MM.1S (cell line): Measurements from ENCODE around the gene THOC5.

Experiments
- DNase-seq: peaks from one replicate; pipeline ENCODE4 v3.0.0-alpha.2; 2015
- H2AFZ ChIP-seq: fragments of 300-600 bp; sonication (generic); 2 replicates; pipeline ENCODE4 v1.6.0; 2016; ENCODE audit warnings: antibody characterized with exemption, low read length
- H3F3A ChIP-seq: fragments of 300-600 bp; sonication (generic); 2 replicates; pipeline ENCODE4 v1.6.1; 2016; ENCODE audit warnings: mild to moderate bottlenecking, antibody characterized with exemption, low read length, moderate library complexity, mixed read lengths; ENCODE audit not compliant: insufficient read depth
- H3K27ac ChIP-seq: fragments of 300-600 bp; sonication (generic); 2 replicates; pipeline ENCODE4 v1.5.1; 2016; ENCODE audit warnings: mild to moderate bottlenecking, low read length
- H3K27me3 ChIP-seq: fragments of 300-600 bp; sonication (generic); replicated peaks from 2 replicates; pipeline ENCODE4 v1.6.0; 2016; ENCODE audit warnings: low read length; ENCODE audit not compliant: insufficient read depth
- H3K36me3 ChIP-seq: fragments of 300-600 bp; sonication (generic); replicated peaks from 2 replicates; pipeline ENCODE4 v1.6.1; 2016; ENCODE audit warnings: mild to moderate bottlenecking, low read length, mixed read lengths; ENCODE audit not compliant: insufficient read depth
- H3K4me1 ChIP-seq: fragments of 300-600 bp; sonication (generic); 2 replicates; pipeline ENCODE4 v1.6.1; 2016; ENCODE audit warnings: low read length, mixed read lengths
- H3K4me2 ChIP-seq: fragments of 300-600 bp; sonication (generic); 2 replicates; pipeline ENCODE4 v1.6.0; 2016; ENCODE audit warnings: low read depth, low read length
- H3K4me3 ChIP-seq: fragments of 300-600 bp; sonication (generic); 2 replicates; pipeline ENCODE4 v1.5.1; 2016; ENCODE audit warnings: low read length, mixed read lengths
- H3K79me2 ChIP-seq: fragments of 300-600 bp; sonication (generic); 2 replicates; pipeline ENCODE4 v1.6.1; 2016; ENCODE audit warnings: mixed run types, low read length, mixed read lengths
- H3K9ac ChIP-seq: fragments of 300-600 bp; sonication (generic); 2 replicates; pipeline ENCODE4 v1.6.1; 2016; ENCODE audit warnings: low read length, mixed read lengths
- H3K9me2 ChIP-seq: fragments of 300-600 bp; sonication (generic); replicated peaks from 2 replicates; pipeline ENCODE4 v1.6.1; 2016; ENCODE audit warnings: mild to moderate bottlenecking, low read length, mixed read lengths; ENCODE audit not compliant: insufficient read depth
- H3K9me3 ChIP-seq: fragments of 300-600 bp; sonication (generic); replicated peaks from 2 replicates; pipeline ENCODE4 v1.6.1; 2016; ENCODE audit warnings: mild to moderate bottlenecking, low read length, mixed read lengths; ENCODE audit not compliant: insufficient read depth
- H4K20me1 ChIP-seq: fragments of 300-600 bp; sonication (generic); 2 replicates; pipeline ENCODE4 v1.6.1; 2016; ENCODE audit warnings: mild to moderate bottlenecking, low read length, moderate library complexity, mixed read lengths; ENCODE audit not compliant: insufficient read depth
- EZH2 ChIP-seq: fragments of 300-600 bp; sonication (generic); optimal IDR thresholded peaks from 2 replicates; pipeline ENCODE3; 2017; ENCODE audit warnings: low read depth, mild to moderate bottlenecking, antibody characterized with exemption, low read length, mixed read lengths
- EZH2phosphoT487 ChIP-seq: fragments of 300-600 bp; sonication (generic); IDR thresholded peaks from 2 replicates; pipeline ENCODE4 v1.6.1; 2018; ENCODE audit warnings: antibody characterized with exemption, low read length
- TF ChIP-seq, protein P1 (sequence below): fragments of 300-600 bp; sonication (generic); IDR thresholded peaks from 2 replicates; pipeline ENCODE4 v1.5.1; 2016; ENCODE audit warnings: antibody characterized with exemption, low read length, mixed read lengths

The THOC5 gene

GRCh38 chr22:29487426-29487986 lies 66.1 kb downstream of the THOC5 start:
- Histone ChIP-seq H3K4me2 (no peak overlapping the region), H3K36me3 (no peaks in the 10 kb centered on the region), H3K4me1 (no peaks in the 10 kb centered on the region), H3F3A (no peaks in the 10 kb centered on the region), H3K79me2 (no peaks in the 10 kb centered on the region), H2AFZ (no peak overlapping the region), H4K20me1 (no peaks in the 10 kb centered on the region), H3K9me2 (no peaks in the 10 kb centered on the region), H3K4me3 (no peak overlapping the region), H3K27ac (no peak overlapping the region), H3K9me3 (no peaks in the 10 kb centered on the region), H3K9ac (no peak overlapping the region), H3K27me3 (no peaks in the 10 kb centered on the region)
- TF ChIP-seq EZH2 = no peak
- TF ChIP-seq, protein P1, sequence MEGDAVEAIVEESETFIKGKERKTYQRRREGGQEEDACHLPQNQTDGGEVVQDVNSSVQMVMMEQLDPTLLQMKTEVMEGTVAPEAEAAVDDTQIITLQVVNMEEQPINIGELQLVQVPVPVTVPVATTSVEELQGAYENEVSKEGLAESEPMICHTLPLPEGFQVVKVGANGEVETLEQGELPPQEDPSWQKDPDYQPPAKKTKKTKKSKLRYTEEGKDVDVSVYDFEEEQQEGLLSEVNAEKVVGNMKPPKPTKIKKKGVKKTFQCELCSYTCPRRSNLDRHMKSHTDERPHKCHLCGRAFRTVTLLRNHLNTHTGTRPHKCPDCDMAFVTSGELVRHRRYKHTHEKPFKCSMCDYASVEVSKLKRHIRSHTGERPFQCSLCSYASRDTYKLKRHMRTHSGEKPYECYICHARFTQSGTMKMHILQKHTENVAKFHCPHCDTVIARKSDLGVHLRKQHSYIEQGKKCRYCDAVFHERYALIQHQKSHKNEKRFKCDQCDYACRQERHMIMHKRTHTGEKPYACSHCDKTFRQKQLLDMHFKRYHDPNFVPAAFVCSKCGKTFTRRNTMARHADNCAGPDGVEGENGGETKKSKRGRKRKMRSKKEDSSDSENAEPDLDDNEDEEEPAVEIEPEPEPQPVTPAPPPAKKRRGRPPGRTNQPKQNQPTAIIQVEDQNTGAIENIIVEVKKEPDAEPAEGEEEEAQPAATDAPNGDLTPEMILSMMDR = no peak
- TF ChIP-seq EZH2phosphoT487 = no peak
- no peak for DNase-seq

GRCh38 chr22:29485448-29485847 lies 68.1 kb downstream of the THOC5 start:
- H3F3A ChIP-seq = no peaks in the 10 kb centered on the region
- no peak for TF ChIP-seq EZH2phosphoT487
- TF ChIP-seq, protein P1 = no peak
- no peak for TF ChIP-seq EZH2
- no peaks in the 10 kb centered on the region for H3K9me2 ChIP-seq
- no peaks in the 10 kb centered on the region for H4K20me1 ChIP-seq
- no peaks in the 10 kb centered on the region for H3K9me3 ChIP-seq
- DNase-seq = no peak
- no peaks in the 10 kb centered on the region for H3K79me2 ChIP-seq
- no peak overlapping the region for H3K4me2 ChIP-seq
- H3K36me3 ChIP-seq = no peaks in the 10 kb centered on the region
- H3K4me3 ChIP-seq = no peak overlapping the region
- H3K27me3 ChIP-seq = no peaks in the 10 kb centered on the region
- no peak overlapping the region for H3K9ac ChIP-seq
- no peaks in the 10 kb centered on the region for H3K4me1 ChIP-seq
- H2AFZ ChIP-seq = no peak overlapping the region
- H3K27ac ChIP-seq = no peak overlapping the region

DNA sequence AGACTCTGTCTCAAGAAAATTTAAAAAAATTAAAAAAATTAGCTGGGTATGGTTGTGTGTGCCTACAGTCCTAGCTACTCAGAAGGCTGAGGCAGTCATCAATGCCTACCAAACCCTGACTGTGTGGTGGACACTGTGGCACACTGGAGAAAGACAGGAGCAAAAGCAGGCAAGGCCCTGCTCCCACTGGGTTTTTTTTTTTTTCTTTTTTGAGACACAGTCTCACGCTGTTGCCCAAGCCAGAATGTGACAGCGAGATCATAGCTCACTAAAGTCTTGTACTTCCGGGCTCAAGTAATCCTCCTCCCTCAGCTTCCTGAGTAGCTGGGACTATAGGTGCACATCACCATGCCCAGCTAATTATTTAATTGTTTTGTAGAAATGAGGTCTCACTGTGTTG lies 68.9 kb downstream of the THOC5 start:
- H3K4me2 ChIP-seq = no peak overlapping the region
- H3K9me3 ChIP-seq = no peaks in the 10 kb centered on the region
- H3K27ac ChIP-seq = no peak overlapping the region
- H3K9ac ChIP-seq = no peak overlapping the region
- H3K4me1 ChIP-seq = no peaks in the 10 kb centered on the region
- H3K4me3 ChIP-seq = no peak overlapping the region
- no peak for DNase-seq
- H4K20me1 ChIP-seq = no peaks in the 10 kb centered on the region
- H3K36me3 ChIP-seq = no peaks in the 10 kb centered on the region
- H3K9me2 ChIP-seq = no peaks in the 10 kb centered on the region
- TF ChIP-seq EZH2 (no peak), EZH2phosphoT487 (no peak)
- TF ChIP-seq, protein P1 = no peak
- H3K27me3 ChIP-seq = no peaks in the 10 kb centered on the region
- H2AFZ ChIP-seq = no peak overlapping the region
- no peaks in the 10 kb centered on the region for H3K79me2 ChIP-seq
- no peaks in the 10 kb centered on the region for H3F3A ChIP-seq
